IMR-90 (cell line): ENCODE measurements around the gene CDX4.

Source experiments
- CEBPB ChIP-seq: IDR thresholded peaks from 2 replicates; pipeline ENCODE4 v1.6.1; 2012; ENCODE audit warnings: low read depth, low read length, improper control_type of control experiment
- TF ChIP-seq, protein P1 (sequence below): conservative IDR thresholded peaks from 2 replicates; pipeline ENCODE4 v1.5.1; 2012; ENCODE audit warnings: mild to moderate bottlenecking, low read depth, low read length, improper control_type of control experiment

DNA sequence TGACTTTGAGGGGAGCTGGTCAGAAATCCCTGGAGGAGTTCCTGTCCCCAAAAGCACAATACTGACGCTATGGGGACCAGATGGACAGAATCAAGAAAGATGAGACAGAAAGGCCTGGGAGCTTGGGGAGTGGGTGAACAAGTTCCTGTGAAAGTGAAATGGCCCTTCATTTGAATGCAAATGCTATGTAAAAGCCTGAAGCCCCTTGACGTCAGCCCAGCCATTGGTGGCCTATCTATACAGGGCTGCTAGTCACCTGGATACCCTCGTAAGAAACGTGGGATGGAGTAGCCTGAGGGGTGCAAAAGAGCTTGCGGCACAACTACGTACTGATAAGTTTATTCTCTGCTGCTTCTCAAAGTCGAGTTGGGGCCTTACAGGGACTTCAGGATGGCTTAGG is at the start of gene CDX4:
- TF ChIP-seq CEBPB, result no peak
- TF ChIP-seq, protein P1, sequence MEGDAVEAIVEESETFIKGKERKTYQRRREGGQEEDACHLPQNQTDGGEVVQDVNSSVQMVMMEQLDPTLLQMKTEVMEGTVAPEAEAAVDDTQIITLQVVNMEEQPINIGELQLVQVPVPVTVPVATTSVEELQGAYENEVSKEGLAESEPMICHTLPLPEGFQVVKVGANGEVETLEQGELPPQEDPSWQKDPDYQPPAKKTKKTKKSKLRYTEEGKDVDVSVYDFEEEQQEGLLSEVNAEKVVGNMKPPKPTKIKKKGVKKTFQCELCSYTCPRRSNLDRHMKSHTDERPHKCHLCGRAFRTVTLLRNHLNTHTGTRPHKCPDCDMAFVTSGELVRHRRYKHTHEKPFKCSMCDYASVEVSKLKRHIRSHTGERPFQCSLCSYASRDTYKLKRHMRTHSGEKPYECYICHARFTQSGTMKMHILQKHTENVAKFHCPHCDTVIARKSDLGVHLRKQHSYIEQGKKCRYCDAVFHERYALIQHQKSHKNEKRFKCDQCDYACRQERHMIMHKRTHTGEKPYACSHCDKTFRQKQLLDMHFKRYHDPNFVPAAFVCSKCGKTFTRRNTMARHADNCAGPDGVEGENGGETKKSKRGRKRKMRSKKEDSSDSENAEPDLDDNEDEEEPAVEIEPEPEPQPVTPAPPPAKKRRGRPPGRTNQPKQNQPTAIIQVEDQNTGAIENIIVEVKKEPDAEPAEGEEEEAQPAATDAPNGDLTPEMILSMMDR, result no peak
